Naive B cell (primary cell): ENCODE data around the gene TMC2. TPM values are rescaled to one million over a fixed set of nuclear protein-coding genes. Genes with fewer than 3 reads are reported as not detected.

Source experiments
- ATAC-seq, 2 donors: fragments of 150-1000 bp; cut with Tn5 transposase; 2 replicates each; pipeline ENCODE4 v1.10.0; 2021; ENCODE audit warnings: low read depth in 2 of 2, mild to moderate bottlenecking in 2 of 2, moderate library complexity in 2 of 2
- DNase-seq: peaks from one replicate; pipeline ENCODE4 v3.0.0; 2022
- H3K27ac Mint-ChIP-seq, 6 donors: one replicate each; pipeline ENCODE4 v1.8.0; 2020 to 2022; ENCODE audit warnings: mild to moderate bottlenecking in 6 of 6, mixed read lengths in 6 of 6, moderate library complexity in 5 of 6, inconsistent platforms in 2 of 6
- H3K27me3 Mint-ChIP-seq, 3 donors: one replicate each; pipeline ENCODE4 v1.8.0; 2021 to 2022; ENCODE audit warnings: mixed read lengths in 3 of 3, mild to moderate bottlenecking in 1 of 3
- H3K36me3 Mint-ChIP-seq, 2 donors: one replicate each; pipeline ENCODE4 v1.8.0; 2020 to 2022; ENCODE audit warnings: mixed read lengths in 2 of 2, inconsistent platforms in 1 of 2, mild to moderate bottlenecking in 1 of 2
- H3K4me1 Mint-ChIP-seq, 3 donors: one replicate each; pipeline ENCODE4 v1.8.0; 2020 to 2022; ENCODE audit warnings: mixed read lengths in 3 of 3, inconsistent platforms in 1 of 3, mild to moderate bottlenecking in 1 of 3, moderate library complexity in 1 of 3
- H3K4me3 Mint-ChIP-seq, 8 donors: one replicate each; pipeline ENCODE4 v1.8.0; 2020 to 2022; ENCODE audit warnings: mild to moderate bottlenecking in 8 of 8, mixed read lengths in 8 of 8, moderate library complexity in 8 of 8, inconsistent platforms in 2 of 8
- H3K9me3 Mint-ChIP-seq, 7 donors: one replicate each; pipeline ENCODE4 v1.8.0; 2020 to 2022; ENCODE audit warnings: mixed read lengths in 7 of 7, mild to moderate bottlenecking in 5 of 7, inconsistent platforms in 2 of 7, moderate library complexity in 1 of 7
- polyA plus RNA-seq, 6 donors: library from polyadenylated mRNA; unstranded; fragments of 300-500 nt; fragmentation: Illumina TruSeq; gene quantifications; one replicate each; pipeline ENCODE4 v1.2.3, GENCODE V29; 2021; ENCODE audit warnings: low read depth in 6 of 6

The TMC2 gene
- polyA plus RNA-seq, 6 donors from 2014 or later = not detected

- H3K4me3 Mint-ChIP-seq = no peak overlapping the region
- no peaks in the 10 kb centered on the region for H3K4me1 Mint-ChIP-seq
- H3K9me3 Mint-ChIP-seq = no peaks in the 10 kb centered on the region
- H3K27me3 Mint-ChIP-seq = peaks cover 22 to 80% (median 64%) of the 10 kb centered on the region in 3 donors
- no peaks in the 10 kb centered on the region for H3K36me3 Mint-ChIP-seq
- no peak for ATAC-seq
- no peak for DNase-seq
- H3K27ac Mint-ChIP-seq = no peak overlapping the region
Measured at GRCh38 chr20:2537101-2537500, 728 bp downstream of the TMC2 start.

GRCh38 chr20:2538356-2538755, 2.0 kb downstream of the TMC2 start:
- peaks cover 25 to 72% (median 58%) of the 10 kb centered on the region in 3 donors for H3K27me3 Mint-ChIP-seq
- H3K27ac Mint-ChIP-seq = peak overlapping the region in 1 of 6 donors; percentile 17
- H3K4me3 Mint-ChIP-seq = no peak overlapping the region
- no peaks in the 10 kb centered on the region for H3K4me1 Mint-ChIP-seq
- ATAC-seq = no peak
- no peaks in the 10 kb centered on the region for H3K9me3 Mint-ChIP-seq
- no peaks in the 10 kb centered on the region for H3K36me3 Mint-ChIP-seq
- no peak for DNase-seq

- H3K36me3 Mint-ChIP-seq = no peaks in the 10 kb centered on the region
- no peaks in the 10 kb centered on the region for H3K9me3 Mint-ChIP-seq
- ATAC-seq (no peak), DNase-seq (no peak)
- H3K27ac Mint-ChIP-seq = no peak overlapping the region
- no peaks in the 10 kb centered on the region for H3K4me1 Mint-ChIP-seq
- H3K4me3 Mint-ChIP-seq = no peak overlapping the region
- peaks cover 27 to 65% (median 52%) of the 10 kb centered on the region in 3 donors for H3K27me3 Mint-ChIP-seq
Measured at GRCh38 chr20:2538931-2539720, 2.8 kb downstream of the TMC2 start.

GRCh38 chr20:2541940-2542339, 5.6 kb downstream of the TMC2 start:
- Mint-ChIP-seq H3K27me3 (peaks cover 36 to 60% (median 51%) of the 10 kb centered on the region in 3 donors), H3K9me3 (no peaks in the 10 kb centered on the region)

GRCh38 chr20:2542361-2542760, 6.0 kb downstream of the TMC2 start:
- H3K27ac Mint-ChIP-seq = no peak overlapping the region
- peaks cover 38 to 56% (median 47%) of the 10 kb centered on the region in 3 donors for H3K27me3 Mint-ChIP-seq
- no peaks in the 10 kb centered on the region for H3K9me3 Mint-ChIP-seq
- DNase-seq = no peak
- H3K4me3 Mint-ChIP-seq = no peak overlapping the region
- no peaks in the 10 kb centered on the region for H3K36me3 Mint-ChIP-seq
- no peak for ATAC-seq
- H3K4me1 Mint-ChIP-seq = peaks cover 0 to 6% (median 0%) of the 10 kb centered on the region in 3 donors

More at GRCh38 chr20:2541940-2542339, 5.6 kb downstream of the TMC2 start:
- no peak overlapping the region for H3K27ac Mint-ChIP-seq
- no peaks in the 10 kb centered on the region for H3K36me3 Mint-ChIP-seq
- no peak overlapping the region for H3K4me3 Mint-ChIP-seq
- no peak for DNase-seq
- no peak for ATAC-seq
- peaks cover 0 to 6% (median 0%) of the 10 kb centered on the region in 3 donors for H3K4me1 Mint-ChIP-seq

GRCh38 chr20:2544211-2544610, 7.8 kb downstream of the TMC2 start:
- H3K9me3 Mint-ChIP-seq = no peaks in the 10 kb centered on the region
- DNase-seq = no peak
- ATAC-seq = no peak
- H3K4me3 Mint-ChIP-seq = no peak overlapping the region
- H3K27me3 Mint-ChIP-seq = peaks cover 29 to 41% (median 38%) of the 10 kb centered on the region in 3 donors
- H3K36me3 Mint-ChIP-seq = no peaks in the 10 kb centered on the region
- peaks cover 0 to 6% (median 0%) of the 10 kb centered on the region in 3 donors for H3K4me1 Mint-ChIP-seq
- H3K27ac Mint-ChIP-seq = no peak overlapping the region

GRCh38 chr20:2545594-2545993, 9.2 kb downstream of the TMC2 start:
- no peaks in the 10 kb centered on the region for H3K36me3 Mint-ChIP-seq
- no peak overlapping the region for H3K4me3 Mint-ChIP-seq
- H3K4me1 Mint-ChIP-seq = peaks cover 0 to 6% (median 0%) of the 10 kb centered on the region in 3 donors
- H3K27ac Mint-ChIP-seq = peak overlapping the region in 1 of 6 donors; percentile 1
- DNase-seq (no peak), ATAC-seq (no peak)
- H3K9me3 Mint-ChIP-seq = no peaks in the 10 kb centered on the region
- peaks cover 28 to 40% (median 38%) of the 10 kb centered on the region in 3 donors for H3K27me3 Mint-ChIP-seq

- no peak for DNase-seq
- H3K27me3 Mint-ChIP-seq = peaks cover 32 to 84% (median 78%) of the 10 kb centered on the region in 3 donors
- ATAC-seq = no peak
- H3K4me1 Mint-ChIP-seq = peaks cover 0 to 3% (median 0%) of the 10 kb centered on the region in 3 donors
- peak overlapping the region in 1 of 8 donors; percentile 35 for H3K4me3 Mint-ChIP-seq
- H3K36me3 Mint-ChIP-seq = peaks cover 0 to 3% of the 10 kb centered on the region in 2 donors
- no peak overlapping the region for H3K27ac Mint-ChIP-seq
- H3K9me3 Mint-ChIP-seq = no peaks in the 10 kb centered on the region
Measured at GRCh38 chr20:2557873-2558580, 21.7 kb downstream of the TMC2 start.

- Mint-ChIP-seq H3K4me1 (peaks cover 0 to 3% (median 0%) of the 10 kb centered on the region in 3 donors), H3K27me3 (peaks cover 32 to 85% (median 78%) of the 10 kb centered on the region in 3 donors), H3K9me3 (no peaks in the 10 kb centered on the region), H3K27ac (no peak overlapping the region), H3K4me3 (peak overlapping the region in 1 of 8 donors; percentile 35), H3K36me3 (peaks cover 0 to 3% of the 10 kb centered on the region in 2 donors)
- DNase-seq (no peak), ATAC-seq (no peak)
Measured at GRCh38 chr20:2558581-2559278, 22.4 kb downstream of the TMC2 start.

- Mint-ChIP-seq H3K4me3 (peak overlapping the region in 1 of 8 donors; percentile 51), H3K9me3 (no peaks in the 10 kb centered on the region), H3K27me3 (peaks cover 32 to 82% (median 77%) of the 10 kb centered on the region in 3 donors), H3K27ac (no peak overlapping the region), H3K4me1 (peaks cover 0 to 3% (median 0%) of the 10 kb centered on the region in 3 donors), H3K36me3 (peaks cover 0 to 3% of the 10 kb centered on the region in 2 donors)
- no peak for DNase-seq
- no peak for ATAC-seq
Measured at GRCh38 chr20:2559279-2559626, 22.9 kb downstream of the TMC2 start.

GRCh38 chr20:2559651-2560050, 23.3 kb downstream of the TMC2 start:
- H3K4me3 Mint-ChIP-seq = peak overlapping the region in 1 of 8 donors; percentile 51
- ATAC-seq (no peak), DNase-seq (no peak)
- H3K36me3 Mint-ChIP-seq = peaks cover 0 to 3% of the 10 kb centered on the region in 2 donors
- no peaks in the 10 kb centered on the region for H3K9me3 Mint-ChIP-seq
- H3K27ac Mint-ChIP-seq = no peak overlapping the region
- peaks cover 35 to 82% (median 77%) of the 10 kb centered on the region in 3 donors for H3K27me3 Mint-ChIP-seq
- H3K4me1 Mint-ChIP-seq = peaks cover 0 to 3% (median 0%) of the 10 kb centered on the region in 3 donors

GRCh38 chr20:2563116-2563515, 26.7 kb downstream of the TMC2 start:
- DNase-seq (no peak), ATAC-seq (no peak)
- Mint-ChIP-seq H3K27ac (peak overlapping the region in 1 of 6 donors; percentile 67), H3K9me3 (no peaks in the 10 kb centered on the region), H3K4me3 (peak overlapping the region in 1 of 8 donors; percentile 66), H3K36me3 (no peaks in the 10 kb centered on the region), H3K27me3 (peaks cover 30 to 77% (median 72%) of the 10 kb centered on the region in 3 donors), H3K4me1 (peaks cover 0 to 3% (median 0%) of the 10 kb centered on the region in 3 donors)

- Mint-ChIP-seq H3K27ac (peak overlapping the region in 1 of 6 donors; percentile 63), H3K4me1 (no peaks in the 10 kb centered on the region), H3K9me3 (no peaks in the 10 kb centered on the region), H3K27me3 (peaks cover 32 to 80% (median 79%) of the 10 kb centered on the region in 3 donors), H3K4me3 (no peak overlapping the region), H3K36me3 (no peaks in the 10 kb centered on the region)
- ATAC-seq = no peak
- no peak for DNase-seq
Measured at GRCh38 chr20:2564406-2564805, 28.0 kb downstream of the TMC2 start.
